ENCODE data around the gene HOXA1. TPM values are rescaled to one million over a fixed set of nuclear protein-coding genes. Genes with fewer than 3 reads are reported as not detected.

Gene HOXA1
- total and polyA plus RNA-seq, 2 of the 8 experiments (the other 6 are each of a cell fraction or from before 2014, with no cell fraction given): not detected

- TF ChIP-seq, protein P1, sequence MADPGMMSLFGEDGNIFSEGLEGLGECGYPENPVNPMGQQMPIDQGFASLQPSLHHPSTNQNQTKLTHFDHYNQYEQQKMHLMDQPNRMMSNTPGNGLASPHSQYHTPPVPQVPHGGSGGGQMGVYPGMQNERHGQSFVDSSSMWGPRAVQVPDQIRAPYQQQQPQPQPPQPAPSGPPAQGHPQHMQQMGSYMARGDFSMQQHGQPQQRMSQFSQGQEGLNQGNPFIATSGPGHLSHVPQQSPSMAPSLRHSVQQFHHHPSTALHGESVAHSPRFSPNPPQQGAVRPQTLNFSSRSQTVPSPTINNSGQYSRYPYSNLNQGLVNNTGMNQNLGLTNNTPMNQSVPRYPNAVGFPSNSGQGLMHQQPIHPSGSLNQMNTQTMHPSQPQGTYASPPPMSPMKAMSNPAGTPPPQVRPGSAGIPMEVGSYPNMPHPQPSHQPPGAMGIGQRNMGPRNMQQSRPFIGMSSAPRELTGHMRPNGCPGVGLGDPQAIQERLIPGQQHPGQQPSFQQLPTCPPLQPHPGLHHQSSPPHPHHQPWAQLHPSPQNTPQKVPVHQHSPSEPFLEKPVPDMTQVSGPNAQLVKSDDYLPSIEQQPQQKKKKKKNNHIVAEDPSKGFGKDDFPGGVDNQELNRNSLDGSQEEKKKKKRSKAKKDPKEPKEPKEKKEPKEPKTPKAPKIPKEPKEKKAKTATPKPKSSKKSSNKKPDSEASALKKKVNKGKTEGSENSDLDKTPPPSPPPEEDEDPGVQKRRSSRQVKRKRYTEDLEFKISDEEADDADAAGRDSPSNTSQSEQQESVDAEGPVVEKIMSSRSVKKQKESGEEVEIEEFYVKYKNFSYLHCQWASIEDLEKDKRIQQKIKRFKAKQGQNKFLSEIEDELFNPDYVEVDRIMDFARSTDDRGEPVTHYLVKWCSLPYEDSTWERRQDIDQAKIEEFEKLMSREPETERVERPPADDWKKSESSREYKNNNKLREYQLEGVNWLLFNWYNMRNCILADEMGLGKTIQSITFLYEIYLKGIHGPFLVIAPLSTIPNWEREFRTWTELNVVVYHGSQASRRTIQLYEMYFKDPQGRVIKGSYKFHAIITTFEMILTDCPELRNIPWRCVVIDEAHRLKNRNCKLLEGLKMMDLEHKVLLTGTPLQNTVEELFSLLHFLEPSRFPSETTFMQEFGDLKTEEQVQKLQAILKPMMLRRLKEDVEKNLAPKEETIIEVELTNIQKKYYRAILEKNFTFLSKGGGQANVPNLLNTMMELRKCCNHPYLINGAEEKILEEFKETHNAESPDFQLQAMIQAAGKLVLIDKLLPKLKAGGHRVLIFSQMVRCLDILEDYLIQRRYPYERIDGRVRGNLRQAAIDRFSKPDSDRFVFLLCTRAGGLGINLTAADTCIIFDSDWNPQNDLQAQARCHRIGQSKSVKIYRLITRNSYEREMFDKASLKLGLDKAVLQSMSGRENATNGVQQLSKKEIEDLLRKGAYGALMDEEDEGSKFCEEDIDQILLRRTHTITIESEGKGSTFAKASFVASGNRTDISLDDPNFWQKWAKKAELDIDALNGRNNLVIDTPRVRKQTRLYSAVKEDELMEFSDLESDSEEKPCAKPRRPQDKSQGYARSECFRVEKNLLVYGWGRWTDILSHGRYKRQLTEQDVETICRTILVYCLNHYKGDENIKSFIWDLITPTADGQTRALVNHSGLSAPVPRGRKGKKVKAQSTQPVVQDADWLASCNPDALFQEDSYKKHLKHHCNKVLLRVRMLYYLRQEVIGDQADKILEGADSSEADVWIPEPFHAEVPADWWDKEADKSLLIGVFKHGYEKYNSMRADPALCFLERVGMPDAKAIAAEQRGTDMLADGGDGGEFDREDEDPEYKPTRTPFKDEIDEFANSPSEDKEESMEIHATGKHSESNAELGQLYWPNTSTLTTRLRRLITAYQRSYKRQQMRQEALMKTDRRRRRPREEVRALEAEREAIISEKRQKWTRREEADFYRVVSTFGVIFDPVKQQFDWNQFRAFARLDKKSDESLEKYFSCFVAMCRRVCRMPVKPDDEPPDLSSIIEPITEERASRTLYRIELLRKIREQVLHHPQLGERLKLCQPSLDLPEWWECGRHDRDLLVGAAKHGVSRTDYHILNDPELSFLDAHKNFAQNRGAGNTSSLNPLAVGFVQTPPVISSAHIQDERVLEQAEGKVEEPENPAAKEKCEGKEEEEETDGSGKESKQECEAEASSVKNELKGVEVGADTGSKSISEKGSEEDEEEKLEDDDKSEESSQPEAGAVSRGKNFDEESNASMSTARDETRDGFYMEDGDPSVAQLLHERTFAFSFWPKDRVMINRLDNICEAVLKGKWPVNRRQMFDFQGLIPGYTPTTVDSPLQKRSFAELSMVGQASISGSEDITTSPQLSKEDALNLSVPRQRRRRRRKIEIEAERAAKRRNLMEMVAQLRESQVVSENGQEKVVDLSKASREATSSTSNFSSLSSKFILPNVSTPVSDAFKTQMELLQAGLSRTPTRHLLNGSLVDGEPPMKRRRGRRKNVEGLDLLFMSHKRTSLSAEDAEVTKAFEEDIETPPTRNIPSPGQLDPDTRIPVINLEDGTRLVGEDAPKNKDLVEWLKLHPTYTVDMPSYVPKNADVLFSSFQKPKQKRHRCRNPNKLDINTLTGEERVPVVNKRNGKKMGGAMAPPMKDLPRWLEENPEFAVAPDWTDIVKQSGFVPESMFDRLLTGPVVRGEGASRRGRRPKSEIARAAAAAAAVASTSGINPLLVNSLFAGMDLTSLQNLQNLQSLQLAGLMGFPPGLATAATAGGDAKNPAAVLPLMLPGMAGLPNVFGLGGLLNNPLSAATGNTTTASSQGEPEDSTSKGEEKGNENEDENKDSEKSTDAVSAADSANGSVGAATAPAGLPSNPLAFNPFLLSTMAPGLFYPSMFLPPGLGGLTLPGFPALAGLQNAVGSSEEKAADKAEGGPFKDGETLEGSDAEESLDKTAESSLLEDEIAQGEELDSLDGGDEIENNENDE (IDR thresholded peaks at IDR 0.05; ENCODE audit: insufficient replicate concordance, low read length): no peak
- no peak for TF ChIP-seq NRF1 (IDR thresholded peaks at IDR 0.05; ENCODE audit: low read depth, low read length)
- TF ChIP-seq RBBP5 (IDR thresholded peaks at IDR 0.05; ENCODE audit: borderline replicate concordance, low read depth, low read length): no peak
- no peak for TF ChIP-seq YY1 (IDR thresholded peaks at IDR 0.05; ENCODE audit: low read depth, low read length)
- TF ChIP-seq, protein P2, sequence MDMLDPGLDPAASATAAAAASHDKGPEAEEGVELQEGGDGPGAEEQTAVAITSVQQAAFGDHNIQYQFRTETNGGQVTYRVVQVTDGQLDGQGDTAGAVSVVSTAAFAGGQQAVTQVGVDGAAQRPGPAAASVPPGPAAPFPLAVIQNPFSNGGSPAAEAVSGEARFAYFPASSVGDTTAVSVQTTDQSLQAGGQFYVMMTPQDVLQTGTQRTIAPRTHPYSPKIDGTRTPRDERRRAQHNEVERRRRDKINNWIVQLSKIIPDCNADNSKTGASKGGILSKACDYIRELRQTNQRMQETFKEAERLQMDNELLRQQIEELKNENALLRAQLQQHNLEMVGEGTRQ (IDR thresholded peaks at IDR 0.05; ENCODE audit: low read length): no peak
- TF ChIP-seq, protein P3, sequence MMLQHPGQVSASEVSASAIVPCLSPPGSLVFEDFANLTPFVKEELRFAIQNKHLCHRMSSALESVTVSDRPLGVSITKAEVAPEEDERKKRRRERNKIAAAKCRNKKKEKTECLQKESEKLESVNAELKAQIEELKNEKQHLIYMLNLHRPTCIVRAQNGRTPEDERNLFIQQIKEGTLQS (IDR thresholded peaks at IDR 0.05; ENCODE audit: insufficient read depth, low read depth, low read length): no peak
- no peak for TF ChIP-seq EGR1 (IDR thresholded peaks at IDR 0.05; ENCODE audit: borderline replicate concordance, low read depth, low read length)
- no peak for TF ChIP-seq FOSL1 (IDR thresholded peaks at IDR 0.05; ENCODE audit: insufficient read depth, low read depth, low read length)
- no peak for TF ChIP-seq HDAC2 (IDR thresholded peaks at IDR 0.05; ENCODE audit: borderline replicate concordance in 1 of 2, low read depth in 2 of 2, low read length in 2 of 2)
Observed at GRCh38 chr7:27119412-27119911, 23.7 kb upstream of the HOXA1 start (continued).
